T-helper 1 cell (primary cell): ENCODE data around the gene NLGN3.

Source experiments
- DNase-seq, 5 donors: peaks; one replicate each; pipeline ENCODE4 v3.0.0-alpha.2; 2012 to 2020

Gene NLGN3

GRCh38 chrX:71214604-71215337 is 70.1 kb downstream of the NLGN3 start:
- DNase-seq = no peak

GRCh38 chrX:71215338-71215912 is 70.8 kb downstream of the NLGN3 start:
- DNase-seq = no peak

- DNase-seq = no peak
Measured at GRCh38 chrX:71216485-71216884, 71.8 kb downstream of the NLGN3 start.

GRCh38 chrX:71217298-71217697 is 72.7 kb downstream of the NLGN3 start:
- no peak for DNase-seq
